Measurements from ENCODE around the gene PXN. TPM values are rescaled to one million over a fixed set of nuclear protein-coding genes. Genes with fewer than 3 reads are reported as not detected.
"Not testable (repeated sequence)": the region's sequence is repeated elsewhere in the genome, so short reads cannot be mapped to it uniquely, and the experiment has no call there.

PXN gene
- total RNA-seq, 1 donor from 2014 or later: 49.3 TPM

- no peak for DNase-seq (ENCODE audit: low read depth in 2 of 2)
Measured at GRCh38 chr12:120211904-120212283, 53.6 kb downstream of the PXN start.

GRCh38 chr12:120211243-120211903 lies 54.2 kb downstream of the PXN start:
- no peak for DNase-seq (ENCODE audit: low read depth in 2 of 2)

GRCh38 chr12:120209851-120210250 lies 55.7 kb downstream of the PXN start:
- DNase-seq (ENCODE audit: low read depth in 2 of 2): no peak

- no peak for DNase-seq (ENCODE audit: low read depth in 2 of 2)
Measured at GRCh38 chr12:120207227-120207626, 58.3 kb downstream of the PXN start.

GRCh38 chr12:120206781-120207180 lies 58.7 kb downstream of the PXN start:
- not testable (repeated sequence) for DNase-seq (ENCODE audit: low read depth in 2 of 2)

- no peak for DNase-seq (ENCODE audit: low read depth in 2 of 2)
Measured at GRCh38 chr12:120206228-120206627, 59.3 kb downstream of the PXN start.

- DNase-seq (ENCODE audit: low read depth in 2 of 2): no peak
Measured at GRCh38 chr12:120204171-120204570, 61.4 kb downstream of the PXN start.

- DNase-seq (ENCODE audit: low read depth in 2 of 2): no peak
Measured at GRCh38 chr12:120200364-120200800, 65.1 kb downstream of the PXN start.

- peak in 1 of 2 donors; percentile 77 for DNase-seq (ENCODE audit: low read depth in 2 of 2)
Measured at GRCh38 chr12:120199595-120200306, 65.8 kb downstream of the PXN start.

GRCh38 chr12:120199025-120199424 lies 66.5 kb downstream of the PXN start:
- no peak for DNase-seq (ENCODE audit: low read depth in 2 of 2)

GRCh38 chr12:120197542-120197887 lies 68.0 kb downstream of the PXN start:
- no peak for DNase-seq (ENCODE audit: low read depth in 2 of 2)

- DNase-seq (ENCODE audit: low read depth in 2 of 2): not testable (repeated sequence)
Measured at GRCh38 chr12:120196817-120197541, 68.6 kb downstream of the PXN start.

GRCh38 chr12:120196363-120196762 lies 69.2 kb downstream of the PXN start:
- no peak for DNase-seq (ENCODE audit: low read depth in 2 of 2)

GRCh38 chr12:120194534-120195395 lies 70.8 kb downstream of the PXN start, which contains the start of gene GCN1:
Gene GCN1, minus strand, starts transcription at chr12:120194715. Its CDS starts 18 bp downstream, at chr12:120194697.
- peak; percentile 74 to 88 for DNase-seq (ENCODE audit: low read depth in 2 of 2)

GRCh38 chr12:120194226-120194533 lies 71.3 kb downstream of the PXN start:
- peak in 1 of 2 donors; percentile 22 for DNase-seq (ENCODE audit: low read depth in 2 of 2)

GRCh38 chr12:120193286-120193685 lies 72.2 kb downstream of the PXN start:
- not testable (repeated sequence) for DNase-seq (ENCODE audit: low read depth in 2 of 2)

GRCh38 chr12:120190985-120191480 lies 74.5 kb downstream of the PXN start:
- no peak for DNase-seq (ENCODE audit: low read depth in 2 of 2)

- no peak for DNase-seq (ENCODE audit: low read depth in 2 of 2)
Measured at GRCh38 chr12:120190386-120190785, 75.1 kb downstream of the PXN start.

- no peak for DNase-seq (ENCODE audit: low read depth in 2 of 2)
Measured at GRCh38 chr12:120186654-120187053, 78.9 kb downstream of the PXN start.

GRCh38 chr12:120183211-120183631 lies 82.3 kb downstream of the PXN start:
- DNase-seq (ENCODE audit: low read depth in 2 of 2): no peak

GRCh38 chr12:120181991-120182631 lies 83.4 kb downstream of the PXN start:
- DNase-seq (ENCODE audit: low read depth in 2 of 2): no peak

Data from dermis microvascular lymphatic vessel endothelial cell (primary cell).